HG02588 (cell line): ENCODE results near the gene ZSWIM6.
A peak's percentile ranks its signal among the peaks of the same experiment; 100 is the strongest.

Experiments used
- ATAC-seq: cut with Tn5 transposase; IDR thresholded peaks from one replicate; pipeline ENCODE4 v1.9.1; 2021; ENCODE audit warnings: mild to moderate bottlenecking, moderate library complexity; ENCODE audit not compliant: unreplicated experiment

Gene ZSWIM6

GRCh38 chr5:61331407-61332357, at the start of gene ZSWIM6:
Gene ZSWIM6 (plus strand): TSS chr5:61332258. CDS start chr5:61332273, 15 bp downstream.
- ATAC-seq = peak; percentile 62

- ATAC-seq = no peak
These were observed 48.6 kb upstream of the ZSWIM6 start for GRCh38 chr5:61283471-61283870.

- ATAC-seq = no peak
These were observed 46.5 kb upstream of the ZSWIM6 start for GRCh38 chr5:61285531-61285930.

- ATAC-seq = no peak
These were observed 45.5 kb upstream of the ZSWIM6 start for GRCh38 chr5:61286446-61287132.

- no peak for ATAC-seq
These were observed 44.6 kb upstream of the ZSWIM6 start for GRCh38 chr5:61287474-61287873.

GRCh38 chr5:61289241-61289640, 42.8 kb upstream of the ZSWIM6 start:
- ATAC-seq = no peak

GRCh38 chr5:61289669-61290306, 42.3 kb upstream of the ZSWIM6 start:
- ATAC-seq = no peak

GRCh38 chr5:61290791-61291210, 41.3 kb upstream of the ZSWIM6 start:
- no peak for ATAC-seq

GRCh38 chr5:61292062-61292657, 39.9 kb upstream of the ZSWIM6 start:
- ATAC-seq = no peak

GRCh38 chr5:61293071-61293470, 39.0 kb upstream of the ZSWIM6 start:
- ATAC-seq = no peak

- ATAC-seq = no peak
These were observed 38.2 kb upstream of the ZSWIM6 start for GRCh38 chr5:61293873-61294272.

- no peak for ATAC-seq
These were observed 36.7 kb upstream of the ZSWIM6 start for GRCh38 chr5:61295365-61295764.

- ATAC-seq = no peak
These were observed 34.0 kb upstream of the ZSWIM6 start for GRCh38 chr5:61298066-61298465.

GRCh38 chr5:61298580-61298979, 33.5 kb upstream of the ZSWIM6 start:
- ATAC-seq = no peak

- no peak for ATAC-seq
These were observed 32.8 kb upstream of the ZSWIM6 start for GRCh38 chr5:61299261-61299681.

- no peak for ATAC-seq
These were observed 30.5 kb upstream of the ZSWIM6 start for GRCh38 chr5:61301341-61302199.

GRCh38 chr5:61302200-61302563, 29.9 kb upstream of the ZSWIM6 start:
- no peak for ATAC-seq

- ATAC-seq = no peak
These were observed 28.7 kb upstream of the ZSWIM6 start for GRCh38 chr5:61303346-61303745.

GRCh38 chr5:61304590-61305381, 27.3 kb upstream of the ZSWIM6 start:
- ATAC-seq = no peak
